ENCODE results near the gene NELL1.

DNA sequence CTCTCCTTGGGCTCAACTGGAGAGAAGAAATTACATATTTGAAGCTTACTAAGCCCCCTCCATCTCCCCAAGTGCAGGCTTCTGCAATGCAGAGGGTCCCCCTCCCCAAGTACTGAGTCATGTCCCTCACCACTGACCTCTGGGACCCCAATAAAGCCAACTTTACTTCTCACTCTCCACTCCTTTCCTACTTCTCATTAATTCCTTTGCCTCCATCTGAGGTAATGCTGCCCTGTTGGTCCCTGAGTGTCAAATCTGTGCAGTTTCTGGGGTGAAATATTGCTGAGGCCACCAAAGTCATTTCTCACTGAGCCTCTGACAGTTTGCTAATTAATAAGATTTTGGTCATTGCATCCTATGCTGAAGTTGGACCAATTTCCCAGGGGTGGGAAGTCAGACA lies 101.6 kb downstream of the NELL1 start:
- TF ChIP-seq POLR2A (IDR thresholded peaks at IDR 0.05) (no peak), CTCF (IDR thresholded peaks at IDR 0.05) (no peak)

Data from adrenal gland (tissue), 5 donors.